ENCODE measurements around the gene NDUFA3. TPM values are rescaled to one million over a fixed set of nuclear protein-coding genes. Genes with fewer than 3 reads are reported as not detected.

Gene NDUFA3
- total RNA-seq, 1 experiment from 2014 or later = 34.1 TPM

Other genes starting within 250 kb of the NDUFA3 start
- 11.2 and 19.0 TPM in 2 replicates for gene MYADM, start 235.0 kb upstream of the NDUFA3 start, total RNA-seq (2014; rRNA removed; shearing (Covaris generic))
- gene PRKCG, start 220.7 kb upstream of the NDUFA3 start, total RNA-seq (2014; rRNA removed; shearing (Covaris generic)) = not detected in 2 replicates
- 0.29 and 0.54 TPM in 2 replicates for gene CACNG7, start 193.6 kb upstream of the NDUFA3 start, total RNA-seq (2014; rRNA removed; shearing (Covaris generic))
- 0.48 and 2.9 TPM in 2 replicates for gene CACNG8, start 139.9 kb upstream of the NDUFA3 start, total RNA-seq (2014; rRNA removed; shearing (Covaris generic))
- 1.0 and 9.3 TPM in 2 replicates for gene CACNG6, start 111.2 kb upstream of the NDUFA3 start, total RNA-seq (2014; rRNA removed; shearing (Covaris generic))
- not detected in 2 replicates for gene VSTM1, start 39.0 kb upstream of the NDUFA3 start, total RNA-seq (2014; rRNA removed; shearing (Covaris generic))
- not detected in 2 replicates for gene TARM1, start 21.5 kb upstream of the NDUFA3 start, total RNA-seq (2014; rRNA removed; shearing (Covaris generic))
- 0.27 and 0.74 TPM in 2 replicates for gene OSCAR, start 2.1 kb upstream of the NDUFA3 start, total RNA-seq (2014; rRNA removed; shearing (Covaris generic))
- gene TFPT, start 12.8 kb downstream of the NDUFA3 start, total RNA-seq (2014; rRNA removed; shearing (Covaris generic)) = 60.2 and 101 TPM in 2 replicates
- 78.8 and 92.3 TPM in 2 replicates for gene PRPF31, start 12.9 kb downstream of the NDUFA3 start, total RNA-seq (2014; rRNA removed; shearing (Covaris generic))
- 10.9 and 14.0 TPM in 2 replicates for gene CNOT3, start 34.9 kb downstream of the NDUFA3 start, total RNA-seq (2014; rRNA removed; shearing (Covaris generic))
- gene LENG1, start 56.9 kb downstream of the NDUFA3 start, total RNA-seq (2014; rRNA removed; shearing (Covaris generic)) = 15.6 and 21.3 TPM in 2 replicates
- 0.06 TPM in 1 of 2 replicates, not detected in the other for gene TMC4, start 70.3 kb downstream of the NDUFA3 start, total RNA-seq (2014; rRNA removed; shearing (Covaris generic))
- gene MBOAT7, start 86.7 kb downstream of the NDUFA3 start, total RNA-seq (2014; rRNA removed; shearing (Covaris generic)) = 74.9 and 89.3 TPM in 2 replicates
- 88.1 and 141 TPM in 2 replicates for gene TSEN34, start 88.5 kb downstream of the NDUFA3 start, total RNA-seq (2014; rRNA removed; shearing (Covaris generic))
- 2,362 and 2,452 TPM in 2 replicates for gene RPS9, start 98.0 kb downstream of the NDUFA3 start, total RNA-seq (2014; rRNA removed; shearing (Covaris generic))
- gene LILRB3, start 120.2 kb downstream of the NDUFA3 start, total RNA-seq (2014; rRNA removed; shearing (Covaris generic)) = not detected in 2 replicates
- not detected in 2 replicates for gene LILRA6, start 139.9 kb downstream of the NDUFA3 start, total RNA-seq (2014; rRNA removed; shearing (Covaris generic))
- not detected in 2 replicates for gene LILRB5, start 154.4 kb downstream of the NDUFA3 start, total RNA-seq (2014; rRNA removed; shearing (Covaris generic))
- gene LILRB2, start 178.3 kb downstream of the NDUFA3 start, total RNA-seq (2014; rRNA removed; shearing (Covaris generic)) = not detected in 2 replicates
- not detected in 2 replicates for gene LILRA5, start 210.3 kb downstream of the NDUFA3 start, total RNA-seq (2014; rRNA removed; shearing (Covaris generic))
- not detected in 2 replicates for gene LILRA4, start 236.3 kb downstream of the NDUFA3 start, total RNA-seq (2014; rRNA removed; shearing (Covaris generic))